Measurements from ENCODE around the gene SPATA6.

GRCh38 chr1:48498096-48498791 is 26.2 kb upstream of the SPATA6 start:
- TF ChIP-seq MAX (IDR thresholded peaks at IDR 0.05; ENCODE audit: insufficient read depth, insufficient read length) = peak; percentile 53
- peak; percentile 93 to 96 for TF ChIP-seq CTCF (IDR thresholded peaks at IDR 0.05; ENCODE audit: extremely low read depth in 1 of 2, insufficient read depth in 1 of 2, low read depth in 1 of 2, low read length in 2 of 2)
- no peak for TF ChIP-seq POLR2AphosphoS5 (IDR thresholded peaks at IDR 0.05; ENCODE audit: insufficient read depth, low read depth, low read length)
